OCI-LY1 (cell line): ENCODE data around the gene CPNE1.

ENCODE experiments used
- H2AFZ ChIP-seq: fragments of 200-600 bp; sonication (generic), shearing (Covaris generic); 2 replicates; pipeline ENCODE4 v1.6.0; 2014; ENCODE audit warnings: antibody characterized with exemption, mild to moderate bottlenecking, low read length
- H3F3A ChIP-seq: fragments of 200-600 bp; sonication (generic), shearing (Covaris generic); 2 replicates; pipeline ENCODE4 v1.6.0; 2014; ENCODE audit warnings: mild to moderate bottlenecking, antibody characterized with exemption, low read length, moderate library complexity; ENCODE audit not compliant: insufficient read depth
- H3K27ac ChIP-seq: fragments of 200-600 bp; sonication (generic); 2 replicates; pipeline ENCODE4 v1.5.1; 2014; ENCODE audit warnings: low read length, mixed run types, mild to moderate bottlenecking, low read depth; ENCODE audit not compliant: poor library complexity, severe bottlenecking
- H3K27me3 ChIP-seq: fragments of 200-600 bp; sonication (generic); 2 replicates; pipeline ENCODE4 v1.6.0; 2014; ENCODE audit warnings: antibody characterized with exemption, mild to moderate bottlenecking, low read length, moderate library complexity; ENCODE audit not compliant: insufficient read depth
- H3K36me3 ChIP-seq: fragments of 200-600 bp; sonication (generic); 2 replicates; pipeline ENCODE4 v1.6.1; 2014; ENCODE audit warnings: mild to moderate bottlenecking, antibody characterized with exemption, low read length, moderate library complexity, mixed read lengths; ENCODE audit not compliant: insufficient read depth
- H3K4me1 ChIP-seq: fragments of 200-600 bp; sonication (generic); 2 replicates; pipeline ENCODE4 v1.5.1; 2014; ENCODE audit warnings: mild to moderate bottlenecking, low read length, moderate library complexity; ENCODE audit not compliant: insufficient read depth, severe bottlenecking
- H3K4me2 ChIP-seq: fragments of 200-600 bp; sonication (generic), shearing (Covaris generic); 2 replicates; pipeline ENCODE4 v1.6.1; 2014; ENCODE audit warnings: low read length
- H3K4me3 ChIP-seq: fragments of 200-600 bp; sonication (generic); 2 replicates; pipeline ENCODE4 v1.5.1; 2014; ENCODE audit warnings: low read length, low read depth, mild to moderate bottlenecking, mixed read lengths; ENCODE audit not compliant: poor library complexity, severe bottlenecking
- H3K79me2 ChIP-seq: fragments of 200-600 bp; shearing (Covaris generic); 2 replicates; pipeline ENCODE4 v1.6.1; 2016; ENCODE audit warnings: mixed run types, low read length, mixed read lengths; ENCODE audit not compliant: insufficient read depth
- H3K9ac ChIP-seq: fragments of 200-600 bp; sonication (generic), shearing (Covaris generic); 2 replicates; pipeline ENCODE4 v1.6.1; 2014; ENCODE audit warnings: mild to moderate bottlenecking, low read length, mixed read lengths
- H3K9me2 ChIP-seq: fragments of 200-600 bp; sonication (generic), shearing (Covaris generic); 2 replicates; pipeline ENCODE4 v1.6.1; 2014; ENCODE audit warnings: low read depth, mild to moderate bottlenecking, low read length, mixed read lengths
- H3K9me3 ChIP-seq: fragments of 200-600 bp; shearing (Covaris generic); 2 replicates; pipeline ENCODE4 v1.6.1; 2014; ENCODE audit warnings: low read length, mixed read lengths
- H4K20me1 ChIP-seq: fragments of 200-600 bp; sonication (generic), shearing (Covaris generic); 2 replicates; pipeline ENCODE4 v1.6.0; 2016; ENCODE audit warnings: mild to moderate bottlenecking, low read length; ENCODE audit not compliant: insufficient read depth
- CTCF ChIP-seq: fragments of 200-600 bp; sonication (generic), shearing (Covaris generic); IDR thresholded peaks from 2 replicates; pipeline ENCODE4 v1.5.1; 2017; ENCODE audit warnings: mild to moderate bottlenecking, antibody characterized with exemption, low read length, moderate library complexity, mixed read lengths
- EZH2 ChIP-seq: fragments of 200-600 bp; sonication (generic), shearing (Covaris generic); IDR thresholded peaks from 2 replicates; pipeline ENCODE4 v1.8.0; 2017; ENCODE audit warnings: borderline replicate concordance, mixed run types, mild to moderate bottlenecking, antibody characterized with exemption, low read length, moderate library complexity, mixed read lengths

The CPNE1 gene

DNA sequence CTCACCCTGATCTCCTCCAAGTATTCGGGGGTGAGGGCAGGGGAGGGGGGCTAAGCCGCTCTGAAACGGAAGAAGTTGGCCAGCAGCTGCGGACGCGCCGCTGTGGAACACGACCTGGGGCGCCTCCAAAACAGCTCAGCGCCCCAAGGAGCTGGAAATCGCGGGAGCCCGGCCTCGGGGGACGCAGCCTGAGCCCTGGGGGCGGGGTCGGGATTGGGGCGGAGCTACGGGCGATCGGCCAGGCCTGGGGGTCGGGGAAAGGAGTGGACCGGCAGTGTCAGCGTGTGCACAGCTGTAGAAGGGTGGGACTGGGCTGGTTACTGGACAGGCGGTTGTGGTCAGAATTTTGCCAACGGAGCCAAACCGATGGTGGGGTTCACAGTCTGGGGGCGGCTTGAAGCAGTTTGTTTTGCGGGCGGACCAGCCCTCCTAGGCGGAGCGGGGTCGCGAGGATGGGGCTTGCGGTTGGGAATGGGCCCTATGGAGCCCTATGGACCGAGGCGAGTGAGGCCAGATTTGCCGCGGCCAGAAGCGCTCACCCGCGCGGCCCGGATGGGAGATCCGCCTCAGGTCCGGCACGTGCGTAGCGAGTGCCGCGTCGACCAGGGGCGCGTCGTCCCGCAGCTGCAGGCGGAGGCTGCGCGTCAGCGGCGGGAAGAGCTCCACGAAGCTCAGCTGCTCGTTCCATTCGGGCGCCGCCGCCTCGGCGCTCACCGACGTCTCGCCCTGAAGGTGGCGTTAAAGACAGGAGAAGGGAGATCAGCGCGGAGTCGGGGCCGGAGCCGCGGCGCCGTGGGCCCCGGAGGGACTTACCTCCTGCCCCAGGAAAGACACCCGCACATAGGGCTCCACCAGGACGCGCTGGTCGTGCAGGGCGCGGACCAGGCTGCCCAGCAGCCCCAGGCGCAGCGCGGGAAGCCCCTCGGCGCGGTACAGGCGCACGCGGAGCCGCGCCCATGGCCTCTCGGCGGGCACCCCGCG is 63.4 kb downstream of the CPNE1 start:
- Histone ChIP-seq H4K20me1 (no peaks in the 10 kb centered on the region), H3K4me1 (peaks cover 26% of the 10 kb centered on the region), H3K36me3 (no peaks in the 10 kb centered on the region), H3F3A (no peaks in the 10 kb centered on the region), H3K4me2 (peak overlapping the region; percentile 29; the same call in 1 of the 2 replicates), H3K9me3 (no peaks in the 10 kb centered on the region), H3K9ac (no peak overlapping the region), H3K4me3 (peak overlapping the region; percentile 2), H3K79me2 (no peaks in the 10 kb centered on the region), H3K27me3 (no peaks in the 10 kb centered on the region), H3K27ac (no peak overlapping the region), H3K9me2 (no peaks in the 10 kb centered on the region), H2AFZ (no peak overlapping the region)
- TF ChIP-seq CTCF (peak; percentile 25; the same call in 1 of the 2 replicates), EZH2 (no peak)

DNA sequence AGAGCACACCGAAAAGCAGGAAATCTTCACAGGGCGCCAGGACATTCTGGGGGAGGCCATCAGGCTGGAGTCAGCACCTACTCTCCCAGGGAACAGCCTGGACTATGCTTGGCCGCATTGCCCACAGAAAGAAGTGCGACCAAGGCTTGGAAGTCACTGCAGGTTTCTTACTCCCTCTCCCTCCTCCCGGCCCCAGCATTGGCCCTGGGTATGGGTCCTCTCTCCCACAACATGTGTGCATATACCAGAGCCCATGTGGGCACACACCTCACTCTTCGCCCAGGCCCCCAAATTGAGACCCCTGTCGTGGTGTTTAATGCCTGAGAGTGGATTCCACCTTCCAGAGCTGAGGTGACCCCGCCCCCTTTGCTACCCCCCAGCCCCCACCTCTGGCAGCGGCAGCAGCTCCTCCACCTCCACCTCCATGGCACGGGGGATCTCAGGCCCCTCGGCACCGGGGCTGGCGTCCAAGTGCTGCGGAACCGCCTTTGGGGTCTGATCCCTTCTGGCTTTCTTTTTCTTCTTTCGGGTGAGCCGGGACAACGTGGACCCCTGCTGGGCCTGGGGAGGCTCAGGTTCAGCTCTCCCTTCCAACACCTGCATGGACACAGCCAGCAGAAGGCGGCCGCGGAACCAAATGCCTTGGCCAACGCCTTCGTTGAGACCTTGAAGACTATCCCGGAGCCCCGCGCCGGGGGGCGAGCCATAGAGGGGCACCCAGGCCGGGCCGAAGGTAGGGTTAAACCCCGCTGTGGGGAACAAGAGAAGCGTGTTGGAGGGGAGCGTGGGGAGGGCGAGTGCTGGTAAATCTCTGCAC is 64.3 kb downstream of the CPNE1 start:
- Histone ChIP-seq H4K20me1 (no peaks in the 10 kb centered on the region), H3K4me1 (peaks cover 17% of the 10 kb centered on the region), H3K27ac (no peak overlapping the region), H2AFZ (no peak overlapping the region), H3K79me2 (no peaks in the 10 kb centered on the region), H3K36me3 (no peaks in the 10 kb centered on the region), H3F3A (no peaks in the 10 kb centered on the region), H3K9ac (no peak overlapping the region), H3K9me3 (no peaks in the 10 kb centered on the region), H3K9me2 (no peaks in the 10 kb centered on the region), H3K4me2 (no peak overlapping the region), H3K27me3 (no peaks in the 10 kb centered on the region), H3K4me3 (no peak overlapping the region)
- TF ChIP-seq CTCF (no peak), EZH2 (no peak)

DNA sequence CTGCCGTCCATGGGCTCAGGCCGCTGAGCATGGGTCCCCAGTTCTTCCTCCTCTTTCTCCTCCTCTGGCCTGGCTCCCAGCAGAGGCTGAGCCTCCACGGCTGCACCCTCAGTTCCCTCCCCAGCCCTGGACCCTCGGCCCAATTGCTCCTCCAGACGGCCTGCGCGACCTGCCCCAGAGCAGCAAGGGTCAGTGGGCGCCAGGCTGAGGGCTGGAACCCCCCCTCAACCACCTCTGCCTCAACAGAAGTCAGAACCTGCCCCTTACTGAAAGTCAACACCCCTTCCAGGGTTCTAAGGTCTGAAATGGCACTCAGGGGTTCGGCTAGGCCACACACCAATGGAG is 65.0 kb downstream of the CPNE1 start:
- TF ChIP-seq CTCF (no peak), EZH2 (no peak)
- Histone ChIP-seq H3K27me3 (no peaks in the 10 kb centered on the region), H3K79me2 (no peaks in the 10 kb centered on the region), H3K27ac (no peak overlapping the region), H4K20me1 (no peaks in the 10 kb centered on the region), H3K9ac (no peak overlapping the region), H3K4me3 (no peak overlapping the region), H3K4me2 (no peak overlapping the region), H3K36me3 (no peaks in the 10 kb centered on the region), H3F3A (no peaks in the 10 kb centered on the region), H3K9me2 (no peaks in the 10 kb centered on the region), H2AFZ (no peak overlapping the region), H3K9me3 (no peaks in the 10 kb centered on the region), H3K4me1 (peaks cover 10% of the 10 kb centered on the region)
